Naive thymus-derived CD8-positive, alpha-beta T cell (primary cell): ENCODE results near the gene MAP1S. TPM values are rescaled to one million over a fixed set of nuclear protein-coding genes. Genes with fewer than 3 reads are reported as not detected.
A peak's percentile ranks its signal among the peaks of the same experiment; 100 is the strongest.
"Not testable (repeated sequence)": the region's sequence is repeated elsewhere in the genome, so short reads cannot be mapped to it uniquely, and the experiment has no call there.

Source experiments
- ATAC-seq, 2 donors: fragments of 150-1000 bp; cut with Tn5 transposase in 1 of 2; sonication (Bioruptor Pico), chemical (Tn5 transposase) in 1 of 2; 1 replicate in 1 of 2; 2 replicates in 1 of 2; pipeline ENCODE4 v1.10.0; 2021; ENCODE audit warnings: mild to moderate bottlenecking in 2 of 2, moderate library complexity in 2 of 2
- POLR2A ChIA-PET: fragments of 350-600 bp; sonication (Branson Sonifier 250); formaldehyde crosslinking; loops from one replicate; lab custom pipeline; 2021; ENCODE audit warnings: antibody characterized with exemption; lab: Charles Lee
- DNase-seq, 10 donors: peaks; one replicate each; pipeline versions ENCODE4 v3.0.0 to v3.0.0-alpha.2; 2020 to 2022
- H3K27ac Mint-ChIP-seq, 10 donors: one replicate each; pipeline ENCODE4 v1.8.0; 2020 to 2022; ENCODE audit warnings: mild to moderate bottlenecking in 10 of 10, mixed read lengths in 10 of 10, moderate library complexity in 4 of 10, inconsistent platforms in 1 of 10
- H3K27me3 Mint-ChIP-seq, 5 donors: one replicate each; pipeline ENCODE4 v1.8.0; 2021 to 2022; ENCODE audit warnings: mixed read lengths in 5 of 5
- H3K36me3 Mint-ChIP-seq, 3 donors: one replicate each; pipeline ENCODE4 v1.8.0; 2020 to 2022; ENCODE audit warnings: mixed read lengths in 3 of 3, mild to moderate bottlenecking in 2 of 3, inconsistent platforms in 1 of 3
- H3K4me1 Mint-ChIP-seq, 4 donors: one replicate each; pipeline ENCODE4 v1.8.0; 2021 to 2022; ENCODE audit warnings: mixed read lengths in 4 of 4
- H3K4me3 Mint-ChIP-seq, 10 donors: one replicate each; pipeline ENCODE4 v1.8.0; 2020 to 2022; ENCODE audit warnings: mild to moderate bottlenecking in 10 of 10, mixed read lengths in 10 of 10, moderate library complexity in 6 of 10, inconsistent platforms in 1 of 10
- H3K9me3 Mint-ChIP-seq, 9 donors: one replicate each; pipeline ENCODE4 v1.8.0; 2020 to 2022; ENCODE audit warnings: mixed read lengths in 9 of 9, mild to moderate bottlenecking in 3 of 9, inconsistent platforms in 1 of 9, moderate library complexity in 1 of 9
- polyA plus RNA-seq, 3 donors: library from polyadenylated mRNA; unstranded; fragments of 300-500 nt; fragmentation: Illumina TruSeq; gene quantifications; one replicate each; pipeline ENCODE4 v1.2.3, GENCODE V29; 2021
- total RNA-seq, 8 experiments: library from RNA in 2 of 8; stranded (reverse) in 2 of 8; gene quantifications; one replicate each; pipeline ENCODE4 v1.2.3 and lab custom pipeline; 2021 to 2026

The MAP1S gene
- total and polyA plus RNA-seq, 5 experiments from 2014 or later, result 13.8 to 54.2 (median 40.0) TPM

GRCh38 chr19:17775245-17775927 is 56.1 kb downstream of the MAP1S start:
- no peak for ATAC-seq
- peaks cover 0 to 62% (median 9%) of the 10 kb centered on the region in 3 donors for H3K36me3 Mint-ChIP-seq

GRCh38 chr19:17775991-17776803 is 56.9 kb downstream of the MAP1S start:
- H3K36me3 Mint-ChIP-seq, result peaks cover 0 to 56% (median 7%) of the 10 kb centered on the region in 3 donors
- no peaks in the 10 kb centered on the region for H3K27me3 Mint-ChIP-seq
- peak in 1 of 10 donors; percentile 44 for DNase-seq
- ATAC-seq, result peak in 1 of 2 donors; percentile 53
- POLR2A ChIA-PET, result interaction anchor here (0.6 to 0.9 kb wide), 2 partner anchors 57 to 73 kb away, joined by 3 read pairs; partner anchors contain the start of gene MAP1S
- H3K9me3 Mint-ChIP-seq, result no peaks in the 10 kb centered on the region
- H3K4me3 Mint-ChIP-seq, result peak overlapping the region in 1 of 10 donors; percentile 60
- H3K4me1 Mint-ChIP-seq, result peaks cover 12 to 28% (median 16%) of the 10 kb centered on the region in 4 donors
- H3K27ac Mint-ChIP-seq, result peak overlapping the region in 3 of 10 donors; percentile 29 to 74 (median 73)

More at GRCh38 chr19:17775245-17775927, 56.1 kb downstream of the MAP1S start:
- no peaks in the 10 kb centered on the region for H3K27me3 Mint-ChIP-seq
- peaks cover 12 to 28% (median 15%) of the 10 kb centered on the region in 4 donors for H3K4me1 Mint-ChIP-seq
- POLR2A ChIA-PET, result interaction anchor here (0.6 kb wide), 1 partner anchor 32 kb away, joined by 3 read pairs; no protein-coding TSS in a partner anchor
- H3K4me3 Mint-ChIP-seq, result no peak overlapping the region
- peak overlapping the region in 3 of 10 donors; percentile 19 to 71 (median 59) for H3K27ac Mint-ChIP-seq
- no peaks in the 10 kb centered on the region for H3K9me3 Mint-ChIP-seq
- DNase-seq, result peak in 4 of 10 donors; percentile 17 to 38 (median 36)

GRCh38 chr19:17777840-17778239 is 58.6 kb downstream of the MAP1S start:
- peaks cover 0 to 52% (median 9%) of the 10 kb centered on the region in 3 donors for H3K36me3 Mint-ChIP-seq
- peak overlapping the region in 6 of 10 donors; percentile 15 to 73 (median 42) for H3K27ac Mint-ChIP-seq
- H3K9me3 Mint-ChIP-seq, ATAC-seq, POLR2A ChIA-PET, H3K27me3 Mint-ChIP-seq, H3K4me3 Mint-ChIP-seq, DNase-seq: not testable (repeated sequence)
- peaks cover 16 to 28% (median 18%) of the 10 kb centered on the region in 4 donors for H3K4me1 Mint-ChIP-seq

- Mint-ChIP-seq H3K4me1 (peaks cover 15 to 27% (median 18%) of the 10 kb centered on the region in 4 donors), H3K36me3 (peaks cover 0 to 52% (median 9%) of the 10 kb centered on the region in 3 donors)
- peak; percentile 53 to 64 for ATAC-seq
Observed at GRCh38 chr19:17778251-17778967, 59.1 kb downstream of the MAP1S start.

GRCh38 chr19:17778968-17779929 is 60.0 kb downstream of the MAP1S start:
- no peak for DNase-seq

More at GRCh38 chr19:17778251-17778967, 59.1 kb downstream of the MAP1S start:
- Mint-ChIP-seq H3K9me3 (no peaks in the 10 kb centered on the region), H3K27me3 (no peaks in the 10 kb centered on the region), H3K4me3 (peak overlapping the region in 2 of 10 donors; percentile 19 to 39), H3K27ac (peak overlapping the region in 6 of 10 donors; percentile 15 to 93 (median 70))
- peak in 3 of 10 donors; percentile 18 to 23 (median 22) for DNase-seq
- POLR2A ChIA-PET, result no interaction called here

GRCh38 chr19:17780781-17781180 is 61.5 kb downstream of the MAP1S start:
- H3K27ac Mint-ChIP-seq, result peak overlapping the region in 2 of 10 donors; percentile 5 to 93
- POLR2A ChIA-PET, result no interaction called here

More at GRCh38 chr19:17778968-17779929, 60.0 kb downstream of the MAP1S start:
- Mint-ChIP-seq H3K4me3 (peak overlapping the region in 2 of 10 donors; percentile 19 to 39), H3K36me3 (peaks cover under 1 to 49% (median 13%) of the 10 kb centered on the region in 3 donors), H3K27me3 (no peaks in the 10 kb centered on the region), H3K27ac (peak overlapping the region in 7 of 10 donors; percentile 29 to 93 (median 79)), H3K4me1 (peaks cover 16 to 26% (median 23%) of the 10 kb centered on the region in 4 donors), H3K9me3 (no peaks in the 10 kb centered on the region)
- no peak for ATAC-seq
- POLR2A ChIA-PET, result interaction anchor here (0.5 to 0.6 kb wide), 3 partner anchors 24 to 501 kb away, joined by 3 to 6 read pairs (median 5); no protein-coding TSS in a partner anchor

GRCh38 chr19:17783721-17784120 is 64.4 kb downstream of the MAP1S start:
- POLR2A ChIA-PET, result interaction anchor here (1.0 to 1.4 kb wide), 4 partner anchors 67 to 80 kb away, joined by 3 to 5 read pairs (median 3); partner anchors contain the start of gene RPL18A
- H3K9me3 Mint-ChIP-seq, H3K4me3 Mint-ChIP-seq, ATAC-seq, DNase-seq, H3K27me3 Mint-ChIP-seq: not testable (repeated sequence)
- Mint-ChIP-seq H3K4me1 (peaks cover 9 to 23% (median 17%) of the 10 kb centered on the region in 4 donors), H3K27ac (peak overlapping the region in 1 of 10 donors; percentile 43), H3K36me3 (peaks cover 4 to 53% (median 19%) of the 10 kb centered on the region in 3 donors)

More at GRCh38 chr19:17780781-17781180, 61.5 kb downstream of the MAP1S start:
- DNase-seq, result no peak
- no peak for ATAC-seq
- peaks cover 15 to 28% (median 23%) of the 10 kb centered on the region in 4 donors for H3K4me1 Mint-ChIP-seq
- H3K9me3 Mint-ChIP-seq, result no peaks in the 10 kb centered on the region
- H3K27me3 Mint-ChIP-seq, result no peaks in the 10 kb centered on the region
- peaks cover 4 to 48% (median 14%) of the 10 kb centered on the region in 3 donors for H3K36me3 Mint-ChIP-seq
- no peak overlapping the region for H3K4me3 Mint-ChIP-seq

Other genes starting within 250 kb of the MAP1S start
- 10 to 100 TPM in 1 of 2 experiments, 1 to 10 TPM in 1; 9.4 to 10.9 TPM for gene SLC27A1, start 249.0 kb upstream of the MAP1S start, total RNA-seq
- gene SLC27A1, start 249.0 kb upstream of the MAP1S start, polyA plus RNA-seq, result 10 to 100 TPM; 12.5 to 14.6 (median 13.8) TPM
- 10 to 100 TPM; 78.8 to 82.6 TPM for gene PGLS, start 207.8 kb upstream of the MAP1S start, total RNA-seq
- 10 to 100 TPM; 68.9 to 73.4 (median 73.0) TPM for gene PGLS, start 207.8 kb upstream of the MAP1S start, polyA plus RNA-seq
- 10 to 100 TPM; 63.8 to 64.6 TPM for gene COLGALT1, start 163.8 kb upstream of the MAP1S start, total RNA-seq
- 10 to 100 TPM; 15.6 to 25.8 (median 17.1) TPM for gene COLGALT1, start 163.8 kb upstream of the MAP1S start, polyA plus RNA-seq
- under 1 TPM; 0.03 to 0.10 TPM for gene UNC13A, start 31.1 kb upstream of the MAP1S start, total RNA-seq
- under 1 TPM in 2 of 3 donors, not detected in 1; 0.01 to 0.06 TPM for gene UNC13A, start 31.1 kb upstream of the MAP1S start, polyA plus RNA-seq
- gene FCHO1, start 32.0 kb downstream of the MAP1S start, total RNA-seq, result 10 to 100 TPM; 94.1 to 99.7 TPM
- gene FCHO1, start 32.0 kb downstream of the MAP1S start, polyA plus RNA-seq, result 10 to 100 TPM; 11.2 to 31.8 (median 16.4) TPM
- gene B3GNT3, start 75.7 kb downstream of the MAP1S start, total RNA-seq, result not detected
- gene B3GNT3, start 75.7 kb downstream of the MAP1S start, polyA plus RNA-seq, result under 1 TPM in 2 of 3 donors, not detected in 1; 0.13 to 0.20 TPM
- gene INSL3, start 102.0 kb downstream of the MAP1S start, total RNA-seq, result 1 to 10 TPM; 2.7 to 3.6 TPM
- gene INSL3, start 102.0 kb downstream of the MAP1S start, polyA plus RNA-seq, result 1 to 10 TPM in 2 of 3 donors, under 1 TPM in 1; 0.97 to 3.0 (median 1.9) TPM
- 100 to 1,000 TPM; 120 to 122 TPM for gene JAK3, start 128.5 kb downstream of the MAP1S start, total RNA-seq
- gene JAK3, start 128.5 kb downstream of the MAP1S start, polyA plus RNA-seq, result 100 to 1,000 TPM in 2 of 3 donors, 10 to 100 TPM in 1; 78.7 to 122 (median 109) TPM
- 1,000 to 10,000 TPM; 2,924 to 2,989 TPM for gene RPL18A, start 140.4 kb downstream of the MAP1S start, total RNA-seq
- 1,000 to 10,000 TPM; 3,790 to 4,859 (median 4,546) TPM for gene RPL18A, start 140.4 kb downstream of the MAP1S start, polyA plus RNA-seq
- gene SLC5A5, start 152.5 kb downstream of the MAP1S start, total RNA-seq, result 1 to 10 TPM; 2.4 to 2.6 TPM
- 1 to 10 TPM in 2 of 3 donors, under 1 TPM in 1; 0.39 to 2.2 (median 1.4) TPM for gene SLC5A5, start 152.5 kb downstream of the MAP1S start, polyA plus RNA-seq
- 10 to 100 TPM; 36.2 to 36.9 TPM for gene CCDC124, start 213.5 kb downstream of the MAP1S start, total RNA-seq
- 10 to 100 TPM; 36.4 to 53.6 (median 43.5) TPM for gene CCDC124, start 213.5 kb downstream of the MAP1S start, polyA plus RNA-seq
- not detected for gene KCNN1, start 247.6 kb downstream of the MAP1S start, total RNA-seq
- not detected for gene KCNN1, start 247.6 kb downstream of the MAP1S start, polyA plus RNA-seq